Caco-2 (cell line): ENCODE data around the gene MGLL. TPM values are rescaled to one million over a fixed set of nuclear protein-coding genes. Genes with fewer than 3 reads are reported as not detected.

Experiments
- BruUV-seq: library from RNA; stranded (reverse); fragments of 400-500 nt; replicated peaks from 2 replicates; lab custom pipeline; 2021; lab: Mats Ljungman, UMichigan
- CTCF ChIA-PET: fragments of 300-600 bp; sonication (Branson Sonifier 250); formaldehyde crosslinking; loops from one replicate; lab custom pipeline; 2022; ENCODE audit warnings: antibody characterized with exemption; lab: Charles Lee
- POLR2A ChIA-PET: fragments of 300-600 bp; sonication (Branson Sonifier 250); formaldehyde crosslinking; loops from one replicate; lab custom pipeline; 2022; ENCODE audit warnings: antibody characterized with exemption; lab: Charles Lee
- DNase-seq, 2 experiments: peaks; one replicate each; pipeline versions ENCODE4 v3.0.0 to v3.0.0-alpha.2; 2020 to 2022
- H3K27me3 ChIP-seq: replicated peaks from 2 replicates; pipeline ENCODE4 v1.6.0; 2011; ENCODE audit warnings: low read length; ENCODE audit not compliant: control insufficient read depth, insufficient read depth
- H3K36me3 ChIP-seq: 2 replicates; pipeline ENCODE4 v1.5.1; 2011; ENCODE audit warnings: low read length; ENCODE audit not compliant: control insufficient read depth, insufficient read depth
- H3K4me1 ChIP-seq: fragments of 250-450 bp; sonication (Bioruptor Pico); 2 replicates; pipeline ENCODE4 v1.5.1; 2020; ENCODE audit warnings: mild to moderate bottlenecking
- H3K4me3 ChIP-seq: 2 replicates; pipeline ENCODE4 v1.5.1; 2011; ENCODE audit warnings: low read depth, mild to moderate bottlenecking, control low read depth, low read length
- H3K9me3 ChIP-seq: fragments of 250-450 bp; sonication (Bioruptor Pico); 2 replicates; pipeline ENCODE4 v1.5.1; 2020; ENCODE audit warnings: mild to moderate bottlenecking, moderate library complexity
- H3K27ac Mint-ChIP-seq: one replicate; pipeline ENCODE4 v1.8.0; 2022; ENCODE audit warnings: mixed read lengths; ENCODE audit not compliant: unreplicated experiment
- H3K27me3 Mint-ChIP-seq: one replicate; pipeline ENCODE4 v1.8.0; 2022; ENCODE audit warnings: mixed read lengths; ENCODE audit not compliant: insufficient read depth, unreplicated experiment
- H3K36me3 Mint-ChIP-seq: one replicate; pipeline ENCODE4 v1.8.0; 2022; ENCODE audit warnings: mild to moderate bottlenecking, mixed read lengths; ENCODE audit not compliant: insufficient read depth, unreplicated experiment
- H3K4me1 Mint-ChIP-seq: one replicate; pipeline ENCODE4 v1.8.0; 2022; ENCODE audit warnings: low read depth, mixed read lengths; ENCODE audit not compliant: unreplicated experiment
- H3K4me3 Mint-ChIP-seq: one replicate; pipeline ENCODE4 v1.8.0; 2022; ENCODE audit warnings: mild to moderate bottlenecking, moderate library complexity, mixed read lengths; ENCODE audit not compliant: unreplicated experiment
- H3K9me3 Mint-ChIP-seq: one replicate; pipeline ENCODE4 v1.8.0; 2022; ENCODE audit warnings: mixed read lengths; ENCODE audit not compliant: unreplicated experiment
- CTCF ChIP-seq, 2 experiments: fragments of 200-600 bp in 1 of 2; IDR thresholded peaks; 1 replicate in 1 of 2; 2 replicates in 1 of 2; pipeline versions ENCODE4 v1.5.1 to v1.8.0; 2011 to 2022; ENCODE audit warnings: antibody characterized with exemption in 1 of 2, control low read depth in 1 of 2, inconsistent platforms in 1 of 2, low read depth in 1 of 2, low read length in 1 of 2, mild to moderate bottlenecking in 1 of 2, moderate library complexity in 1 of 2; ENCODE audit not compliant: insufficient read depth in 1 of 2, severe bottlenecking in 1 of 2, unreplicated experiment in 1 of 2
- intact Hi-C: fragments of 100-400 bp; cut with micrococcal nuclease; formaldehyde crosslinking; loops from one replicate; pipeline ENCODE4 v1.10.0; 2022; ENCODE audit not compliant: unreplicated experiment
- total RNA-seq: library from RNA; stranded (reverse); gene quantifications from 2 replicates; pipeline ENCODE4 v1.2.3, GENCODE V29; 2022

The MGLL gene
- total RNA-seq, 1 experiment from 2014 or later, result 7.8 TPM

GRCh38 chr3:127688416-127689265 is 133.7 kb downstream of the MGLL start:
- no peaks in the 10 kb centered on the region for H3K9me3 Mint-ChIP-seq
- H3K27me3 ChIP-seq, result no peaks in the 10 kb centered on the region
- no peaks in the 10 kb centered on the region for H3K27me3 Mint-ChIP-seq
- TF ChIP-seq CTCF (IDR thresholded peaks at IDR 0.05; ENCODE audit: insufficient read depth in 1 of 2, low read depth in 1 of 2, low read length in 1 of 2, severe bottlenecking in 1 of 2, unreplicated experiment in 1 of 2), result no peak
- H3K4me3 Mint-ChIP-seq, result no peak overlapping the region
- intact Hi-C loops, result no loop called here
- ChIA-PET CTCF (interaction anchor here (0.5 to 0.8 kb wide), 3 partner anchors 13 to 271 kb away, joined by 3 to 6 read pairs (median 3); no protein-coding TSS in a partner anchor), POLR2A (no interaction called here)
- H3K36me3 Mint-ChIP-seq, result no peaks in the 10 kb centered on the region
- peak in 1 of 2 experiments; percentile 16 for DNase-seq
- peaks cover 27% of the 10 kb centered on the region for H3K4me1 ChIP-seq
- no peak overlapping the region for H3K4me3 ChIP-seq
- H3K36me3 ChIP-seq, result no peaks in the 10 kb centered on the region
- H3K27ac Mint-ChIP-seq, result no peak overlapping the region
- H3K9me3 ChIP-seq, result no peaks in the 10 kb centered on the region
- BruUV-seq, result no TSS peak
- no peaks in the 10 kb centered on the region for H3K4me1 Mint-ChIP-seq

GRCh38 chr3:127688022-127688415 is 134.3 kb downstream of the MGLL start:
- no peaks in the 10 kb centered on the region for H3K36me3 ChIP-seq
- H3K9me3 Mint-ChIP-seq, result no peaks in the 10 kb centered on the region
- H3K4me3 Mint-ChIP-seq, result no peak overlapping the region
- ChIA-PET CTCF (no interaction called here), POLR2A (no interaction called here)
- no peaks in the 10 kb centered on the region for H3K4me1 Mint-ChIP-seq
- no TSS peak for BruUV-seq
- peak in 1 of 2 experiments; percentile 16 for DNase-seq
- H3K4me1 ChIP-seq, result peaks cover 27% of the 10 kb centered on the region
- no peak overlapping the region for H3K4me3 ChIP-seq
- H3K9me3 ChIP-seq, result no peaks in the 10 kb centered on the region
- no peak for TF ChIP-seq CTCF (IDR thresholded peaks at IDR 0.05; ENCODE audit: insufficient read depth in 1 of 2, low read depth in 1 of 2, low read length in 1 of 2, severe bottlenecking in 1 of 2, unreplicated experiment in 1 of 2)
- no peaks in the 10 kb centered on the region for H3K36me3 Mint-ChIP-seq
- intact Hi-C loops, result no loop called here
- no peak overlapping the region for H3K27ac Mint-ChIP-seq
- H3K27me3 ChIP-seq, result no peaks in the 10 kb centered on the region
- H3K27me3 Mint-ChIP-seq, result no peaks in the 10 kb centered on the region

- CTCF ChIA-PET, result no interaction called here
These were observed 135.0 kb downstream of the MGLL start for GRCh38 chr3:127687228-127687737.

More at GRCh38 chr3:127687228-127687737, 135.0 kb downstream of the MGLL start:
- no peaks in the 10 kb centered on the region for H3K4me1 Mint-ChIP-seq
- BruUV-seq, result no TSS peak
- Histone ChIP-seq H3K36me3 (no peaks in the 10 kb centered on the region), H3K27me3 (no peaks in the 10 kb centered on the region), H3K4me3 (no peak overlapping the region), H3K9me3 (no peaks in the 10 kb centered on the region), H3K4me1 (peaks cover 27% of the 10 kb centered on the region)
- DNase-seq, result no peak
- POLR2A ChIA-PET, result no interaction called here
- no peaks in the 10 kb centered on the region for H3K9me3 Mint-ChIP-seq
- TF ChIP-seq CTCF (IDR thresholded peaks at IDR 0.05; ENCODE audit: insufficient read depth in 1 of 2, low read depth in 1 of 2, low read length in 1 of 2, severe bottlenecking in 1 of 2, unreplicated experiment in 1 of 2), result no peak
- no peak overlapping the region for H3K27ac Mint-ChIP-seq
- no peaks in the 10 kb centered on the region for H3K27me3 Mint-ChIP-seq
- H3K4me3 Mint-ChIP-seq, result no peak overlapping the region
- intact Hi-C loops, result no loop called here
- no peaks in the 10 kb centered on the region for H3K36me3 Mint-ChIP-seq
